Endometrial microvascular endothelial cells (primary cell): ENCODE results near the gene PRRC2B. TPM values are rescaled to one million over a fixed set of nuclear protein-coding genes. Genes with fewer than 3 reads are reported as not detected.
"Not testable (repeated sequence)": the region's sequence is repeated elsewhere in the genome, so short reads cannot be mapped to it uniquely, and the experiment has no call there.

Experiments
- in situ Hi-C: cut with HindIII; loops from 2 replicates; pipeline ENCODE4 v1.10.0; 2017; ENCODE audit warnings: low sequenced_read_pairs, low pct_unique_long_range_greater_than_20kb; ENCODE audit errors: inconsistent ontology term
- total RNA-seq: library from RNA; depleted of rRNA; stranded (reverse); fragments of >200 nt; gene quantifications from one replicate; pipeline ENCODE4 v1.2.3, GENCODE V29; 2015; ENCODE audit errors: inconsistent ontology term

Gene PRRC2B
- total RNA-seq, 1 donor from 2014 or later = 93.1 TPM

- in situ Hi-C loops = no loop called here
These were observed 149.3 kb downstream of the PRRC2B start for GRCh38 chr9:131543141-131543540.

- in situ Hi-C loops = no loop called here
These were observed 151.3 kb downstream of the PRRC2B start, which contains the start of gene PRRT1B for GRCh38 chr9:131545003-131545785. TSS of gene PRRT1B (plus strand) at chr9:131545523. CDS start at chr9:131545616, 93 bp downstream.

- in situ Hi-C loops = no loop called here
These were observed 152.0 kb downstream of the PRRC2B start for GRCh38 chr9:131545786-131546335.

- in situ Hi-C loops = no loop called here
These were observed 152.6 kb downstream of the PRRC2B start for GRCh38 chr9:131546336-131547084.

- in situ Hi-C loops = not testable (repeated sequence)
These were observed 155.3 kb downstream of the PRRC2B start for GRCh38 chr9:131549186-131549585.

Other genes starting within 250 kb of the PRRC2B start
- gene FAM78A, start 117.6 kb upstream of the PRRC2B start, total RNA-seq = 5.9 TPM
- gene PLPP7, start 104.4 kb upstream of the PRRC2B start, total RNA-seq = 7.5 TPM
- 38.4 TPM for gene POMT1, start 108.8 kb downstream of the PRRC2B start, total RNA-seq
- 32.7 TPM for gene UCK1, start 137.2 kb downstream of the PRRC2B start, total RNA-seq
- not detected for gene PRRT1B, start 151.4 kb downstream of the PRRC2B start, total RNA-seq